H9 (cell line): Measurements from ENCODE around the gene DENND1A. TPM values are rescaled to one million over a fixed set of nuclear protein-coding genes. Genes with fewer than 3 reads are reported as not detected.

Experiments
- DNase-seq: peaks from one replicate; pipeline ENCODE4 v3.0.0-alpha.2; 2017
- H2AFZ ChIP-seq: one replicate; pipeline ENCODE4 v1.6.1; 2013; ENCODE audit warnings: mild to moderate bottlenecking, low read length, control low read depth, moderate library complexity
- H2AK5ac ChIP-seq: 2 replicates; pipeline ENCODE4 v1.6.1; 2013; ENCODE audit warnings: low read length, control low read depth, mixed read lengths; ENCODE audit not compliant: insufficient read length
- H2BK120ac ChIP-seq: one replicate; pipeline ENCODE4 v1.6.1; 2013; ENCODE audit warnings: low read depth, mild to moderate bottlenecking, low read length, control low read depth, inconsistent platforms; ENCODE audit not compliant: poor library complexity, severe bottlenecking
- H2BK12ac ChIP-seq: 2 replicates; pipeline ENCODE4 v1.6.1; 2013; ENCODE audit warnings: low read length, control low read depth, mixed read lengths, low read depth; ENCODE audit not compliant: insufficient read length
- H2BK15ac ChIP-seq: 2 replicates; pipeline ENCODE4 v1.6.1; 2013; ENCODE audit warnings: low read depth, low read length, control low read depth
- H2BK20ac ChIP-seq: one replicate; pipeline ENCODE4 v1.6.1; 2013; ENCODE audit warnings: low read depth, mild to moderate bottlenecking, low read length, control low read depth, inconsistent platforms; ENCODE audit not compliant: poor library complexity, severe bottlenecking
- H2BK5ac ChIP-seq: 2 replicates; pipeline ENCODE4 v1.6.1; 2013; ENCODE audit warnings: low read length, control low read depth, mixed read lengths; ENCODE audit not compliant: insufficient read length
- H3K14ac ChIP-seq: 2 replicates; pipeline ENCODE4 v1.6.1; 2013; ENCODE audit warnings: low read length, control low read depth; ENCODE audit not compliant: insufficient read depth
- H3K18ac ChIP-seq: 2 replicates; pipeline ENCODE4 v1.6.1; 2013; ENCODE audit warnings: low read depth, mild to moderate bottlenecking, mixed read lengths, low read length, control low read depth; ENCODE audit not compliant: insufficient read length
- H3K23ac ChIP-seq: 2 replicates; pipeline ENCODE4 v1.6.1; 2013; ENCODE audit warnings: low read length, control low read depth, mixed read lengths, low read depth; ENCODE audit not compliant: insufficient read length
- H3K23me2 ChIP-seq: 2 replicates; pipeline ENCODE4 v1.6.1; 2013; ENCODE audit warnings: low read depth, mild to moderate bottlenecking, mixed read lengths, low read length, control low read depth; ENCODE audit not compliant: insufficient read length, poor library complexity, severe bottlenecking
- H3K27ac ChIP-seq: 2 replicates; pipeline ENCODE4 v1.5.1; 2013; ENCODE audit warnings: low read length, control low read depth, mixed read lengths, low read depth; ENCODE audit not compliant: insufficient read length
- H3K27me3 ChIP-seq: 2 replicates; pipeline ENCODE4 v1.6.1; 2013; ENCODE audit warnings: low read length, control low read depth, inconsistent platforms; ENCODE audit not compliant: insufficient read depth
- H3K4ac ChIP-seq: 2 replicates; pipeline ENCODE4 v1.6.1; 2013; ENCODE audit warnings: low read depth, mild to moderate bottlenecking, control low read depth, inconsistent platforms, low read length, moderate library complexity
- H3K4me1 ChIP-seq: 2 replicates; pipeline ENCODE4 v1.6.1; 2013; ENCODE audit warnings: low read length, control low read depth, inconsistent platforms; ENCODE audit not compliant: insufficient read depth
- H3K4me2 ChIP-seq: 2 replicates; pipeline ENCODE4 v1.6.1; 2013; ENCODE audit warnings: low read length, control low read depth, mixed read lengths; ENCODE audit not compliant: insufficient read length, insufficient read depth
- H3K56ac ChIP-seq: 2 replicates; pipeline ENCODE4 v1.6.1; 2013; ENCODE audit warnings: low read depth, mild to moderate bottlenecking, mixed read lengths, low read length, control low read depth; ENCODE audit not compliant: insufficient read length
- H3K79me1 ChIP-seq: 2 replicates; pipeline ENCODE4 v1.6.1; 2013; ENCODE audit warnings: low read depth, mild to moderate bottlenecking, moderate library complexity, low read length, control low read depth, inconsistent platforms; ENCODE audit not compliant: insufficient read depth, poor library complexity, severe bottlenecking
- H3K79me2 ChIP-seq: 2 replicates; pipeline ENCODE4 v1.6.1; 2013; ENCODE audit warnings: low read length, control low read depth, inconsistent platforms; ENCODE audit not compliant: insufficient read depth
- H3K9ac ChIP-seq: 2 replicates; pipeline ENCODE4 v1.6.1; 2013; ENCODE audit warnings: low read length, control low read depth, mixed read lengths; ENCODE audit not compliant: insufficient read length; ENCODE audit errors: extremely low read depth
- H3K9me3 ChIP-seq: one replicate; pipeline ENCODE4 v1.6.1; 2013; ENCODE audit warnings: low read depth, low read length, inconsistent platforms; ENCODE audit not compliant: control insufficient read depth
- H3T11ph ChIP-seq: one replicate; pipeline ENCODE4 v1.6.1; 2013; ENCODE audit warnings: mild to moderate bottlenecking, low read length, control low read depth, inconsistent platforms
- H4K20me1 ChIP-seq: one replicate; pipeline ENCODE4 v1.6.1; 2013; ENCODE audit not compliant: control insufficient read depth, insufficient read length, insufficient read depth
- H4K5ac ChIP-seq: 2 replicates; pipeline ENCODE4 v1.6.1; 2013; ENCODE audit warnings: low read depth, mild to moderate bottlenecking, mixed read lengths, low read length, control low read depth; ENCODE audit not compliant: insufficient read length
- H4K8ac ChIP-seq: replicated peaks from 2 replicates; pipeline ENCODE4 v1.6.1; 2013; ENCODE audit warnings: low read length, control low read depth, mixed read lengths, low read depth; ENCODE audit not compliant: insufficient read length
- H4K91ac ChIP-seq: 2 replicates; pipeline ENCODE4 v1.6.1; 2013; ENCODE audit warnings: low read depth, mild to moderate bottlenecking, moderate library complexity, mixed read lengths, low read length, control low read depth; ENCODE audit not compliant: insufficient read length
- H3K27ac Mint-ChIP-seq, 3 experiments: 2 replicates in 2 of 3; 3 replicates in 1 of 3; pipeline ENCODE4 v1.8.0; 2020 to 2021; ENCODE audit warnings: mixed read lengths in 3 of 3, mild to moderate bottlenecking in 1 of 3, moderate library complexity in 1 of 3
- H3K27me3 Mint-ChIP-seq: 2 replicates; pipeline ENCODE4 v1.8.0; 2021; ENCODE audit warnings: low read depth, mild to moderate bottlenecking, moderate library complexity, mixed read lengths
- H3K36me3 Mint-ChIP-seq, 3 experiments: 2 replicates in 2 of 3; 3 replicates in 1 of 3; pipeline ENCODE4 v1.8.0; 2020 to 2021; ENCODE audit warnings: low read depth in 3 of 3, mixed read lengths in 3 of 3; ENCODE audit not compliant: insufficient read depth in 1 of 3
- H3K4me1 Mint-ChIP-seq, 2 experiments: 2 replicates each; pipeline ENCODE4 v1.8.0; 2020; ENCODE audit warnings: mixed read lengths in 2 of 2
- H3K4me3 Mint-ChIP-seq, 2 experiments: 2 replicates in 1 of 2; 3 replicates in 1 of 2; pipeline ENCODE4 v1.8.0; 2020 to 2021; ENCODE audit warnings: mild to moderate bottlenecking in 2 of 2, mixed read lengths in 2 of 2, moderate library complexity in 1 of 2
- H3K9me3 Mint-ChIP-seq, 2 experiments: 2 replicates in 1 of 2; 3 replicates in 1 of 2; pipeline ENCODE4 v1.8.0; 2020; ENCODE audit warnings: mild to moderate bottlenecking in 2 of 2, mixed read lengths in 2 of 2, moderate library complexity in 1 of 2
- WGBS: extraction: QIAGEN DNeasy Blood & Tissue Kit; methylation state at CpG from one replicate; pipeline ENCODE4 v1.1.7; 2013; ENCODE audit warnings: missing lambda C conversion rate, low lambda C conversion rate, mixed read lengths; ENCODE audit not compliant: insufficient read length; ENCODE audit errors: extremely low coverage; 5-methylcytosine and 5-hydroxymethylcytosine counted together
- total RNA-seq: library from RNA; stranded (reverse); gene quantifications from 2 replicates; pipeline ENCODE4 v1.2.1, GENCODE V29; 2021
- TF ChIP-seq, protein P1 (sequence below): fragments of 200-600 bp; sonication (generic); conservative IDR thresholded peaks from 3 replicates; pipeline ENCODE4 v1.8.0; 2021; ENCODE audit warnings: antibody characterized with exemption, mild to moderate bottlenecking

DENND1A gene
- total RNA-seq, 1 experiment from 2014 or later, result 20.4 TPM

DNA sequence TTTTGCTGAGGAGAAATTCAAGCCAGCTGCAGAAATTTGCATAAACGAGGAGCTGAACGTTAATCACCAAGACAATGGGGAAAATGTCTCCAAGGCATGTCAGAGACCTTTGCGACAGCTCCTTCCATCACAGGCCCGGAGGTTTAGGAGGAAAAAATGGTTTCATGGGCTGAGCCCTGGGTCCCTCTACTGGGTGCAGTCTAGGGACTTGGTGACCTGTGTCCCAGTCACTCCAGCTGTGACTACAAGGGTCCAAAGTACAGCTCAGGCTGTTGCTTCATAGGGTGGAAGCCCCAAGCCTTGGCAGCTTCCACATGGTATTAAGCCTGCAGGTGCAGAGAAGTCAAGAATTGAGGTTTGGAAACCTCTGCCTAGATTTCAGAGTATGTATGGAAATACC is 207.5 kb downstream of the DENND1A start:
- no peak overlapping the region for H2AK5ac ChIP-seq
- no peak overlapping the region for H4K8ac ChIP-seq
- H3K27ac ChIP-seq, result no peak overlapping the region
- Mint-ChIP-seq H3K4me3 (no peak overlapping the region), H3K9me3 (peaks cover 35 to 49% of the 10 kb centered on the region in 2 experiments), H3K27me3 (no peaks in the 10 kb centered on the region), H3K27ac (no peak overlapping the region), H3K36me3 (peaks cover 35 to 47% (median 40%) of the 10 kb centered on the region in 3 experiments), H3K4me1 (peaks cover 4 to 9% of the 10 kb centered on the region in 2 experiments; a peak in 2 of 4 replicates)
- H3K4ac ChIP-seq, result no peak overlapping the region
- no peak overlapping the region for H2AFZ ChIP-seq
- H3T11ph ChIP-seq, result no peak overlapping the region
- H2BK120ac ChIP-seq, result no peak overlapping the region
- TF ChIP-seq, protein P1, sequence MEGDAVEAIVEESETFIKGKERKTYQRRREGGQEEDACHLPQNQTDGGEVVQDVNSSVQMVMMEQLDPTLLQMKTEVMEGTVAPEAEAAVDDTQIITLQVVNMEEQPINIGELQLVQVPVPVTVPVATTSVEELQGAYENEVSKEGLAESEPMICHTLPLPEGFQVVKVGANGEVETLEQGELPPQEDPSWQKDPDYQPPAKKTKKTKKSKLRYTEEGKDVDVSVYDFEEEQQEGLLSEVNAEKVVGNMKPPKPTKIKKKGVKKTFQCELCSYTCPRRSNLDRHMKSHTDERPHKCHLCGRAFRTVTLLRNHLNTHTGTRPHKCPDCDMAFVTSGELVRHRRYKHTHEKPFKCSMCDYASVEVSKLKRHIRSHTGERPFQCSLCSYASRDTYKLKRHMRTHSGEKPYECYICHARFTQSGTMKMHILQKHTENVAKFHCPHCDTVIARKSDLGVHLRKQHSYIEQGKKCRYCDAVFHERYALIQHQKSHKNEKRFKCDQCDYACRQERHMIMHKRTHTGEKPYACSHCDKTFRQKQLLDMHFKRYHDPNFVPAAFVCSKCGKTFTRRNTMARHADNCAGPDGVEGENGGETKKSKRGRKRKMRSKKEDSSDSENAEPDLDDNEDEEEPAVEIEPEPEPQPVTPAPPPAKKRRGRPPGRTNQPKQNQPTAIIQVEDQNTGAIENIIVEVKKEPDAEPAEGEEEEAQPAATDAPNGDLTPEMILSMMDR, result no peak
- H3K4me2 ChIP-seq, result no peak overlapping the region
- H2BK12ac ChIP-seq, result no peak overlapping the region
- H3K18ac ChIP-seq, result no peak overlapping the region
- H3K4me1 ChIP-seq, result no peaks in the 10 kb centered on the region
- H3K79me1 ChIP-seq, result no peaks in the 10 kb centered on the region
- no peak overlapping the region for H4K91ac ChIP-seq
- no peaks in the 10 kb centered on the region; the same call in 1 of the 2 replicates for H3K27me3 ChIP-seq
- H3K56ac ChIP-seq, result no peak overlapping the region
- H4K5ac ChIP-seq, result no peak overlapping the region
- no peak for DNase-seq
- H3K79me2 ChIP-seq, result peaks cover 3% of the 10 kb centered on the region
- H4K20me1 ChIP-seq, result no peaks in the 10 kb centered on the region
- no peak overlapping the region for H3K23ac ChIP-seq
- H3K14ac ChIP-seq, result no peak overlapping the region
- no CpG with 5 or more reads among the region's 4 CpGs for WGBS
- no peak overlapping the region for H2BK5ac ChIP-seq
- H2BK20ac ChIP-seq, result no peak overlapping the region
- H3K9me3 ChIP-seq, result peaks cover 30% of the 10 kb centered on the region
- no peaks in the 10 kb centered on the region for H3K23me2 ChIP-seq
- no peak overlapping the region for H2BK15ac ChIP-seq
- H3K9ac ChIP-seq, result no peak overlapping the region
